Omental fat pad (tissue), 4 donors: Measurements from ENCODE around the gene MGMT. TPM values are rescaled to one million over a fixed set of nuclear protein-coding genes. Genes with fewer than 3 reads are reported as not detected.

Source experiments
- ATAC-seq: fragments of 150-250 bp; one replicate; pipeline ENCODE4 v1.9.1; 2016; ENCODE audit warnings: mild to moderate bottlenecking, moderate library complexity; ENCODE audit not compliant: low FRiP score
- DNase-seq: peaks from one replicate; pipeline ENCODE4 v3.0.0-alpha.2; 2019; ENCODE audit warnings: low spot score
- total RNA-seq, 4 donors: library from RNA; depleted of rRNA; stranded (reverse); fragments of >200 nt; gene quantifications; one replicate each; pipeline ENCODE4 v1.1.0, GENCODE V29; 2016
- TF ChIP-seq, protein P1 (sequence below), 3 donors: fragments of 450-650 bp; IDR thresholded peaks; one replicate each; pipeline ENCODE4 v1.5.1; 2016 to 2017; ENCODE audit warnings: antibody characterized with exemption in 3 of 3, mild to moderate bottlenecking in 3 of 3, moderate library complexity in 2 of 3

Gene MGMT
- total RNA-seq, 4 donors from 2014 or later: 27.3 to 56.6 (median 35.4) TPM

DNA sequence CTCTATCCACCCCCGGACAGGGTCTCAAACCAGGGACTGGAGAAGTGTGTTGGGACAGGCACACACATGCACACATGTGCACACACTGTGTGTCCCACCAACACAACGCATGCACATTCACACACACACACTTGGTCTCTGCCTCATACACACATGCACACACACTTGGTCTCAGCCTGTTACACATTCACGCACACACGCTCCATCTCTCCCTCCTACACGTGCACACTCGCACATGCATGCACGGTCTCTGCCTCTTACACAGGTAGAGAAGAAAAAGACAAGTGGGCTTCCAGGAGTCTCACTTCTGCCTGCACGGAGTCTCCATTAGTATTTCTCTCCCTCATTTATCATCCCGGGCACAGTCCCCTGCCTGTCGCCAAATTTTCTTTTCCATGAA, 325.8 kb downstream of the MGMT start:
- TF ChIP-seq, protein P1, sequence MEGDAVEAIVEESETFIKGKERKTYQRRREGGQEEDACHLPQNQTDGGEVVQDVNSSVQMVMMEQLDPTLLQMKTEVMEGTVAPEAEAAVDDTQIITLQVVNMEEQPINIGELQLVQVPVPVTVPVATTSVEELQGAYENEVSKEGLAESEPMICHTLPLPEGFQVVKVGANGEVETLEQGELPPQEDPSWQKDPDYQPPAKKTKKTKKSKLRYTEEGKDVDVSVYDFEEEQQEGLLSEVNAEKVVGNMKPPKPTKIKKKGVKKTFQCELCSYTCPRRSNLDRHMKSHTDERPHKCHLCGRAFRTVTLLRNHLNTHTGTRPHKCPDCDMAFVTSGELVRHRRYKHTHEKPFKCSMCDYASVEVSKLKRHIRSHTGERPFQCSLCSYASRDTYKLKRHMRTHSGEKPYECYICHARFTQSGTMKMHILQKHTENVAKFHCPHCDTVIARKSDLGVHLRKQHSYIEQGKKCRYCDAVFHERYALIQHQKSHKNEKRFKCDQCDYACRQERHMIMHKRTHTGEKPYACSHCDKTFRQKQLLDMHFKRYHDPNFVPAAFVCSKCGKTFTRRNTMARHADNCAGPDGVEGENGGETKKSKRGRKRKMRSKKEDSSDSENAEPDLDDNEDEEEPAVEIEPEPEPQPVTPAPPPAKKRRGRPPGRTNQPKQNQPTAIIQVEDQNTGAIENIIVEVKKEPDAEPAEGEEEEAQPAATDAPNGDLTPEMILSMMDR (IDR thresholded peaks at IDR 0.05): no peak
- no peak for ATAC-seq
- no peak for DNase-seq

DNA sequence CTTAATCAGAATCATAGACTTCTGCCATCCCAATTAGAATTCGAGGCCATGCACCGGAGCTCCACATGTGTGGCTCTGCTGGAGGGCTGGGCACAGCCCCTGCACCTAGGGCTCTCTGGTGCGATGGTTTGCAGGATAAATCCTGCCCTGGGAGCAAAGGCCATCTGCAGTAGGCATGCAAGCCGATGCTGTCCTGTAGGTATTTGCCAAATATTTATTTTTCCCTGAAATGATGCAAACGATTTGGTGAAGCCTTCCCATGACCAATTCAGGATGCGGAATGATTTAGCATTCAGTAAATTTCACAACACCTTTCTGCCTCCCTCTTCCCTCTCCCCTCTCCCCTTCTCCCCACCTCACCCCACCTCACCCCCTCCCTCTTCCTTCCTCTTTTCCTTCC, 326.4 kb downstream of the MGMT start:
- ATAC-seq (no peak), DNase-seq (no peak)
- TF ChIP-seq, protein P1 (IDR thresholded peaks at IDR 0.05): no peak

DNA sequence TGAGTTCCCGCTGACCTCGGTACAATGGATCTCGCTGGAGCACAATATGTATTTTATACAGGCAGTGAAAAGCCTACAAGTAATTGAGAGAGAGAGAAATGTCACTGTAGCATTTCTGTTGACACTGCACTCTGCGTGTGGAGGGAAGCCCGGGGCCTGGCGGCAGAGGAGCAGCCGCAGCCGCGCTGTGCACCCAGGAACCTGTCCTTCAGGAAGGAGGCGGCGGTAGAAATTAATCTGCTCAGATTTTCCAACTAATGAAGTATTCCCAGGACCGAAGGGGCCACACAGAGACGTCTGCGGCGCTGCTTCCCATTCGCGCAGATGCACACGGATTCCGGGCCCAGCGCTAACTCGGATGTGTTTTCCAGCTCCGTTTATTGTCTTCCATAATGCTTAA, 327.0 kb downstream of the MGMT start:
- ATAC-seq: no peak
- TF ChIP-seq, protein P1 (IDR thresholded peaks at IDR 0.05): no peak
- DNase-seq: no peak

DNA sequence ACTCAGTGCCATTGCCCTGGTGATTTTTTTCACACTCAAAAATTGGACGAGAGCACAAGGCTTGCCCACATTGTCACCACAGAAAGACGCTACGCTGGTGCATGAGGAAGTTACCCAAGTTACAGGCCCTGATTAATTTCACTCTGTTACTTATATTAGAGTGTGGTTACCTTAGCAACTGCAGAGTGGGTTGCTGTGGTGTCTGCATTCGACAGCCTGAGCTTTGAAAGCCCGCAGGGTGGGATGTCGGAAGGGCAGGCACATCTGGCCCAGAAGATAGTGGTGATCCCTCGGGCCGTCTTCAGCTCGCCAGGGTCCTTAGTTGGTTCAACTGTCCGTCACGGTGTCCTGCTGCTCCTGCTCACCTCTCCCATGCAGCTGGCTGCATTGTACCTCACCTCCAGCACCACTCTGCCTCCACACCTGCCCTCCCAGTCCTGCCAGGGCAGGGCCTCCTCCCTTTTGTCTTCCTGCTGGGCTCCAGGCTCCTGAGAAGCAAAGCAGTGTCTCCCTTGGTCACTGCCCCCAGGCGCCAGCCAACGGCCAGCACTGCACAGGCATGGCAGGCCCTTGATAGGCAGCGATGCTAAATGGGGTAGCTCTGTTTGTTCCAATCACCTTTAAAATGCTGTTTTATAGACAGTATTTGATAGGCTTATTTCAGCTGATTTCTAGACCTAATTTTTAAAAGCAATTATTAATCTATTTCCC, 329.8 kb downstream of the MGMT start:
- no peak for DNase-seq
- TF ChIP-seq, protein P1 (IDR thresholded peaks at IDR 0.05): no peak
- no peak for ATAC-seq

DNA sequence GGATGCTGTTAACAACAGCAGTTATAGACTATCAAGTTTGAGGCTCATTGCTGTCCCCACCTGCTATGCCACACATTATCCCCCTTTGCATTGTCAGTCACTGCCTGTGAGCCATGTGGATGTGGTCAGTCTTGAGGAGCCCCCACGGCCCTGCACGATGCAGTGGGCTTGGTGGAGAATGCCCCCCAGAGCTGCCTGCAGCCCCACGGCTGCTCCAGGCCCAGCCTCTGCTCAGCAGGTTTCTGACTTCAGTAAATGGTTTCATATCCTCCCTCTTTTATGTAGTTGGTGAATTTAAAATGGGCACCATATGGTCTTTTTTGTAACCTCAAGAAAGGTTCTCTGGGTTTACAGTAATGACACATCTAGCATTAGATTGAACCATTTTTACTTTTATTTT, 332.9 kb downstream of the MGMT start:
- ATAC-seq (no peak), DNase-seq (no peak)
- TF ChIP-seq, protein P1 (IDR thresholded peaks at IDR 0.05): no peak

DNA sequence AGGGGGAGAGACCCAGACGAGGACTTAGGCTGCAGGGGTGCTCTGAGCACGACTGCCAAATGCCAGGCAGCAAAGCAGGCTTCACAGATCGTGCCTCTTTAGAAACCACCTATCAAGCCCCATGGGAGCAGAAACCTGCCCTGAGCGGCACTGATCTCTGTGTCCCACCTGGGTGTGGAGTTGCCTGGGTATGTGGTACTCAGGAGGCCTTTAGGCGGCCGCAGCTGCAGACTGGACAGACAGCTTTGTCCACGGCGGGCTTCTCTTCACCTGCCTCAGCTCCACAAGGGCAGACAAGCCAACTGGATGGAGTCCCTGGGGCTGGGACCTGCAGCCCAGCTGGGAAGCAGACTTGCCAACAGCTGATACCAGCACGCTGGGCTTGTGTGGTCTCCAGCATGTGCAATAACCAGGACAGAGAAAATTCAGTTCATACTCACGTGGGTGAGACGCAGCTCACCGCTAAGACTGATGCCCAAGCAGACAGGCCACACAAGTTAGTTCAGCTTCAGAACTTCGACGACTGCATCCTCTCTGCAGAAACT, 333.8 kb downstream of the MGMT start:
- DNase-seq (no peak), ATAC-seq (no peak)
- TF ChIP-seq, protein P1 (IDR thresholded peaks at IDR 0.05): no peak

DNA sequence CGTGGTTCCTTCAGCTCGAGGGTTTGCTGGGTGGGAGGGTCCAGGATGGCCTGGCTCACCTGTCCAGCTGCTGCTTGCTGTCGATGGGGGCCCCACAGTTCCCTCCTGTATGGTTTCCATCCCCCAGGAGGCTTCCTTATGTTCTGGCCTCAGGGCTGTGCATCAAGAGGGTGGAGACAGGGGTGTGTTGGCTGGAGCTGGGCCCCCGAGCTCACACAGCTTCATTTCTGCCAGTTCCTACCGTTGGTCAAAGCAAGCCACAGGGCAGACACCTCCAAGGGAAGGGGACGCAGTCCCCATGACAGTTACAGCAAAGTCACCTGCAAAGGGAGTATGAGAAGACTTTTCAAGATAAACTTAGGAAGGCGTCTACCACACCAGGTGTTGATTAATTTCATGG, 340.2 kb downstream of the MGMT start:
- no peak for ATAC-seq
- DNase-seq: no peak
- TF ChIP-seq, protein P1 (IDR thresholded peaks at IDR 0.05): no peak
